ENCODE data around the gene PLD1.

DNA sequence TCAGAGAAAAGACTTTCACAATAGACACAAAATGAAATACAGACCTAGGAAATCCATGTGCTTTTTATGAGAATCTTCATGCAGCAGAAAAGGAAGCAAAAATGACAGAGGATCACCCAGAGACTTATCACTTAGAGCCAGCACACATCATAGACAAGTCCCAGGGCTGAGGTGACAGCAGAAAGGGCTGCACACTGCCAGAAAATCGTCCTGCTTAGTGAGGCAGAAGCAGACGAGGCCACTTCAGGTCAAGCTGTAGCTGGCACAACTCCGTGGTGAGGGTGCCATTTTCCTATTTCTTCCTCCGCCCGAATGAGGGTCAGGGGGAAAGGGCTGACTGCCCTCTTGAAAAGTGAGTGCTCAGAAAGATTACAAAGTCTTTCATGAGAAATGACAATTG lies 254.1 kb downstream of the PLD1 start:
- TF ChIP-seq CTCF (IDR thresholded peaks at IDR 0.05) = no peak
- TF ChIP-seq POLR2A (IDR thresholded peaks at IDR 0.05) = no peak

Data from heart left ventricle (tissue), 13 donors.